GM20000 (cell line): ENCODE data around the gene ASIC2.

ENCODE experiments used
- DNase-seq: peaks from one replicate; pipeline ENCODE4 v3.0.0; 2012; ENCODE audit warnings: low spot score
- TF ChIP-seq, protein P1 (sequence below): IDR thresholded peaks from 2 replicates; pipeline ENCODE4 v1.5.1; 2012; ENCODE audit warnings: mild to moderate bottlenecking, control low read depth; ENCODE audit errors: extremely low read depth, missing control alignments

Gene ASIC2

DNA sequence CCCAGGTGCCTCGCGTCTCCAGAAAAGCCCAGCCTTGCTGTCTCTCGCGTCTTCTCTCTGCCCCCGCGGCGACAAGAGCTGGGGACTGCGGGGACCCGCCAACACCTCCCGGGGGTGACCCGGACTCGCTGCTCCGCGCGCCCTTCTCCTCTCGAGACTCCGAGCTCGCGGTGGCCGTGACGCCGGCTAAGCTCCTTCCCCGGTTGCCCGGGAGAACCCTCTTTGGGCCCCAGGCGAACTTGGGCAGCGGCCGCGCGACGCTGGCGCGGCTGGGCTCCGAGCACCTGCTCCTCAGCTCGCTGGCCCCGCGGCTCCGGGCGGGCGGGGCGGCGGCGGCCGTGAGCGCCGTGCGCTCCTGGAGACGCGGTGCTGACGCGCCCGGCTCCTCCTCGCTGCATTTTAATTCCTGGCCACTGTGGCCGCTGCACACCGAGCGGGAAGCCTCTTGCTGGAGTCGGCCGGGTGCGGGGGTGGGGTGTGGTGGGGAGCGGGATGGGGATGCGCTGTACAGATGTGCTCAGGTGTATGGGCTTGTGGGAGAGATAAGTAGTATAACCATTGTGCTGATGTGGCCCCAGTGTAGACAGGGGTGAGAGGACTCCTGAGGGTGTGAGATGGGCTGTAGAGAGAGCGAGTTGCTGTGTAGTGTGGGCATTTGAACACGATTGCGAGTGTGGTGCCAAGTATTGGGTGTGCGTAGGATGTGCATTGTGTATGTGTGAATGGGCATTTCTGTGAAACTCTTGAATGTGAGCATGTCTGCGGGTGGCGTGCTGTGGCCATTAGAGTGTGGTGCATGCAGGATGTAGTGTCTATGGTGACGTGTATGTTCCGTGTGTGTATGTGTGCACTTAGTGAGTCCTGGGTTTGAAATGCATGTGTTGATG, at the start of gene ASIC2:
Gene ASIC2, minus strand, starts transcription at position 315 of the 887 bp plus-strand sequence.
- TF ChIP-seq, protein P1, sequence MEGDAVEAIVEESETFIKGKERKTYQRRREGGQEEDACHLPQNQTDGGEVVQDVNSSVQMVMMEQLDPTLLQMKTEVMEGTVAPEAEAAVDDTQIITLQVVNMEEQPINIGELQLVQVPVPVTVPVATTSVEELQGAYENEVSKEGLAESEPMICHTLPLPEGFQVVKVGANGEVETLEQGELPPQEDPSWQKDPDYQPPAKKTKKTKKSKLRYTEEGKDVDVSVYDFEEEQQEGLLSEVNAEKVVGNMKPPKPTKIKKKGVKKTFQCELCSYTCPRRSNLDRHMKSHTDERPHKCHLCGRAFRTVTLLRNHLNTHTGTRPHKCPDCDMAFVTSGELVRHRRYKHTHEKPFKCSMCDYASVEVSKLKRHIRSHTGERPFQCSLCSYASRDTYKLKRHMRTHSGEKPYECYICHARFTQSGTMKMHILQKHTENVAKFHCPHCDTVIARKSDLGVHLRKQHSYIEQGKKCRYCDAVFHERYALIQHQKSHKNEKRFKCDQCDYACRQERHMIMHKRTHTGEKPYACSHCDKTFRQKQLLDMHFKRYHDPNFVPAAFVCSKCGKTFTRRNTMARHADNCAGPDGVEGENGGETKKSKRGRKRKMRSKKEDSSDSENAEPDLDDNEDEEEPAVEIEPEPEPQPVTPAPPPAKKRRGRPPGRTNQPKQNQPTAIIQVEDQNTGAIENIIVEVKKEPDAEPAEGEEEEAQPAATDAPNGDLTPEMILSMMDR = no peak
- DNase-seq = no peak

DNA sequence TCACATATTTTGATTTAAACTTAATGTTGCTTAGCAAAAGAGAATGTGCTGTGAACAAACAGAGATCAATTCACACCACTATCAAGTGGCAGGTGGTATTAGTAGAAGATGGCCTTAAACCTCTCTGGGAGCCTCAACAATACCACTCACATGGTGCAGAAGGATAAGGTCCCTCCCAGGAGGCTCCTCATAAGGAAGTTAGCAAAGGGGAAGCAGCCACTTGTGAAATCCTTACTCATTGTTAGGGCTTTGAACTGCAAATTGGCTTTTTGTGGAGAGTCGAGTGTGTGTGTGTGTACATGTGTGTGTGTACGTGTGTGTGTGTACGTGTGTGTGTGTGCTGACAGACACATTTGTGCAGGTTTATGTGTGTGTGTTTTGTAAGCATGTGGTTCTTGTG, 48.9 kb upstream of the ASIC2 start:
- no peak for DNase-seq
- TF ChIP-seq, protein P1 = no peak

DNA sequence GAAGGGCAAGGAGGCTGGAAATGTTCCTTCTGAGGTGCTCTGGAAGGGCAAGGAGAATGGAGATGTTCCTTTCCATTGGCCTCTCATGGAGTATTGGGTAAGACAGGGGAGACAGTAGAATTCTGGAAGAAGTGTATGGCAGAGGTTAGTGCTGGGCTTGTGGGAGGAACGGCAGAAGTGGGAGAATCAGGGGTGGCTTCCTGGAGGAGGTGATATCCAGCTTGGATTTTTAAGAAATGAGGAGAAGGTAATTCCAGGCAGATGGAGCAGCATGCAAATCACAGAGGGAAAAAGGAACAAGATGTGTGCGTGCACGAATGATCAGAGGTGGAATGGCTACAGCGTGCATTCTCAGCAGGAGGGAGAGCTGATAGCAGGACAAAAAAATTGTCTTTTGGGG, 45.1 kb upstream of the ASIC2 start:
- TF ChIP-seq, protein P1 = no peak
- DNase-seq = no peak

DNA sequence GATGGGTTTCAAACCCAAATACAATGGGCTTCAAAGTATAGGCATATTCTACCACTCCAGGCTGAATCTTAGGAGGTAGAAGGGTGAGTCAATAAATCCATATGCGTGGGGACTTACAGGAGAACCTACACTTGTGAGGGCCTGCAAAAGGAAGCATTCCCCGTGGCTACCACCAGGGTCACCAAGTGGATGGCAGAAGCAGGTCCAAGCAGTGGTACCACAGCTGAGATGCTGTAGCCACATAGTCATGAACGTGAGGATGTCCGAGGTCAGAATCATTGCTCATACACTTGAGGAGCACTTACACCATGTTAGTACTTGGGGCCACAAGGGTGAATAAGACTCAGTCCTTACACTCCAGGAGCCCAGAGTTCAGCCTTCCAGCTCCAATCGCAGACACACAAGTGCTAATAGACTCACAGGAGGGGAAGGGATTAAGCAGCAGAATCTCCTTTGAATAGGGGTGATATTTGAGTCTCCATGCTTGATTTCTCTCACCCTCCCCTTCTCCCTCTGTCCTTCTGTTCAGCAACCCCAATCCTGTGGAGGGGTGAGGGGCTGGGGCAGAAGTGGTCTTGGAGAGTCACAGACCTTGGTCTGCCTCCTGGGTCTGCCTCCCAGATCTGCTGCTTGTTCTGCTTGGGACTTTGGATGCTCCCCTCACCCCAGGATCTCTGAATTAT, 42.5 kb upstream of the ASIC2 start:
- TF ChIP-seq, protein P1 = no peak
- no peak for DNase-seq

DNA sequence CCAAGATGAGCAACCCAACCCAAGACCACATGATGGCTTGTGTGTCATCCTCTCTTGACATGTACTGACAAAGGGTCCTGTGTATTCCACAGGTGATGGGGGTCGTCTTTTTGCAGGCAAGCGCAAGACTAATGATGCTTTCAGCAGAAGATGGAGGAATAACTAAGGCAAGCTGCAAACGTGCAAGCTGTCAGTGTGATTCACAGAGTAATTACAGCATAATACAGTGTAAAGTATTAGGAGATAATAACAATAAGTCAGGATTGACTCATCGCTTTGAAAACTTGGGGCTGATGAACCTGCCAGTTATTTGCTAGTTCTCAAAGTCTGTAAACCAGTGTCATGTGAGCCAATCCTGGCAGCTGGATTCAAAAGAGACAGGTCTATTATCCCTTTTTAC, 41.6 kb upstream of the ASIC2 start:
- TF ChIP-seq, protein P1 = no peak
- no peak for DNase-seq

DNA sequence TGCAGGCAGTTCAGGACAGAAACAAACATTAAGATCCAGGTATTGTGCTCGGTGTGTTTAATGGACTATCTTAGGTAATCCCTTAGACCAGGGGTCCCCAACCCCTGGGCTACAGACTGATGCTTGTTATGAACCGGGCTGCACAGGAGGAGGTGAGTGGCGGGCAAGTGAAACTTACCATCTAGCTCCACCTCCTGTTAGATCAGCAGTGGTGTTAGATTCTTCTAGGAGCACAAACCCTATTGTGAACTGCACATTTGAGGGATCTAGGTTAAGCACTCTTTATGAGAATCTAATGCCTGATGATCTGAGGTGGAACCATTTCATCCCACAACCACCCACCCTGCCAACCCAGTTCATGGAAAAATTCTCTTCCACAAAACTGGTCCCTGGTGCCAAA, 37.8 kb upstream of the ASIC2 start:
- DNase-seq = no peak
- TF ChIP-seq, protein P1 = no peak

DNA sequence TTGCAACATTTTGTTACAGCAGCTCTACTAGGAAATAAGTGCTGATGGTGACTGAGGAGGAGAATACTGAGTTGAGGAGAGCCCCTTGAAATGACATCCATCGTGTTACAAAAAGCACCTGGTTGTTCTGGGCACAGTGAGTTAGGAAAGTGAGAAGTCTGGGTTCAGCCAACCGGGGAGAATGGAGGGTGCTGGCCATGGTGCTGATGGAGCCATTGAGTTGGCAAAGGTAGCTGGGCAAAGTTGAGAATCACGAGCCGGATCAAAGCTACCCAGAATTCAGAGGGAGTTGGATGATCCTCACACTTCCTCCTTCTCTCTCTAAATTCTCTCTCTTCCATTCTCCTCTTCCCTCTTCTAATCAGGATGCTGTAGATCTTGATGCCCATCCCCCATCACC, 35.0 kb upstream of the ASIC2 start:
- TF ChIP-seq, protein P1 = no peak
- DNase-seq = no peak
